Glutamatergic neuron (in vitro differentiated cells): Measurements from ENCODE around the gene USP13. TPM values are rescaled to one million over a fixed set of nuclear protein-coding genes. Genes with fewer than 3 reads are reported as not detected.

Source experiments
- DNase-seq: peaks from one replicate; pipeline ENCODE4 v3.0.0; 2022
- H3K27ac Mint-ChIP-seq: one replicate; pipeline ENCODE4 v1.8.0; 2020; ENCODE audit warnings: mild to moderate bottlenecking, mixed read lengths, inconsistent platforms; ENCODE audit not compliant: unreplicated experiment
- H3K27me3 Mint-ChIP-seq: one replicate; pipeline ENCODE4 v1.8.0; 2020; ENCODE audit warnings: mild to moderate bottlenecking, moderate library complexity, mixed read lengths, inconsistent platforms; ENCODE audit not compliant: unreplicated experiment
- H3K36me3 Mint-ChIP-seq: one replicate; pipeline ENCODE4 v1.8.0; 2020; ENCODE audit warnings: mild to moderate bottlenecking, mixed read lengths, inconsistent platforms; ENCODE audit not compliant: unreplicated experiment
- H3K4me1 Mint-ChIP-seq: one replicate; pipeline ENCODE4 v1.8.0; 2020; ENCODE audit warnings: mild to moderate bottlenecking, low read depth, mixed read lengths, inconsistent platforms; ENCODE audit not compliant: unreplicated experiment
- H3K4me3 Mint-ChIP-seq: one replicate; pipeline ENCODE4 v1.8.0; 2020; ENCODE audit warnings: mild to moderate bottlenecking, mixed read lengths, inconsistent platforms; ENCODE audit not compliant: unreplicated experiment
- H3K9me3 Mint-ChIP-seq: one replicate; pipeline ENCODE4 v1.8.0; 2020; ENCODE audit warnings: mild to moderate bottlenecking, moderate library complexity, mixed read lengths, inconsistent platforms; ENCODE audit not compliant: unreplicated experiment
- total RNA-seq: library from RNA; stranded (reverse); fragmentation: NEBNext Ultra II Directional; extraction: Animal tissue kit (Norgen Biotek cat#: 25700); gene quantifications from one replicate; pipeline ENCODE4 v1.2.1, GENCODE V29; 2021; ENCODE audit not compliant: unreplicated experiment
- TF ChIP-seq, protein P1 (sequence below): fragments of 200-600 bp; sonication (generic); IDR thresholded peaks from one replicate; pipeline ENCODE4 v1.5.0; 2021; ENCODE audit not compliant: partially characterized antibody, unreplicated experiment

USP13 gene
- total RNA-seq, 1 donor from 2014 or later = 28.5 TPM

GRCh38 chr3:179796421-179796820 lies 143.6 kb downstream of the USP13 start:
- H3K4me1 Mint-ChIP-seq = peaks cover 32% of the 10 kb centered on the region

GRCh38 chr3:179797192-179797591 lies 144.4 kb downstream of the USP13 start:
- no peak for DNase-seq
- Mint-ChIP-seq H3K4me3 (no peak overlapping the region), H3K4me1 (peaks cover 32% of the 10 kb centered on the region), H3K36me3 (no peaks in the 10 kb centered on the region), H3K27me3 (peaks cover 5% of the 10 kb centered on the region), H3K27ac (no peak overlapping the region), H3K9me3 (no peaks in the 10 kb centered on the region)
- TF ChIP-seq, protein P1, sequence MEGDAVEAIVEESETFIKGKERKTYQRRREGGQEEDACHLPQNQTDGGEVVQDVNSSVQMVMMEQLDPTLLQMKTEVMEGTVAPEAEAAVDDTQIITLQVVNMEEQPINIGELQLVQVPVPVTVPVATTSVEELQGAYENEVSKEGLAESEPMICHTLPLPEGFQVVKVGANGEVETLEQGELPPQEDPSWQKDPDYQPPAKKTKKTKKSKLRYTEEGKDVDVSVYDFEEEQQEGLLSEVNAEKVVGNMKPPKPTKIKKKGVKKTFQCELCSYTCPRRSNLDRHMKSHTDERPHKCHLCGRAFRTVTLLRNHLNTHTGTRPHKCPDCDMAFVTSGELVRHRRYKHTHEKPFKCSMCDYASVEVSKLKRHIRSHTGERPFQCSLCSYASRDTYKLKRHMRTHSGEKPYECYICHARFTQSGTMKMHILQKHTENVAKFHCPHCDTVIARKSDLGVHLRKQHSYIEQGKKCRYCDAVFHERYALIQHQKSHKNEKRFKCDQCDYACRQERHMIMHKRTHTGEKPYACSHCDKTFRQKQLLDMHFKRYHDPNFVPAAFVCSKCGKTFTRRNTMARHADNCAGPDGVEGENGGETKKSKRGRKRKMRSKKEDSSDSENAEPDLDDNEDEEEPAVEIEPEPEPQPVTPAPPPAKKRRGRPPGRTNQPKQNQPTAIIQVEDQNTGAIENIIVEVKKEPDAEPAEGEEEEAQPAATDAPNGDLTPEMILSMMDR = no peak

More at GRCh38 chr3:179796421-179796820, 143.6 kb downstream of the USP13 start:
- Mint-ChIP-seq H3K4me3 (no peak overlapping the region), H3K27me3 (peaks cover 6% of the 10 kb centered on the region), H3K36me3 (no peaks in the 10 kb centered on the region), H3K27ac (no peak overlapping the region), H3K9me3 (no peaks in the 10 kb centered on the region)
- DNase-seq = no peak
- TF ChIP-seq, protein P1 = no peak

- H3K27ac Mint-ChIP-seq = no peak overlapping the region
- H3K9me3 Mint-ChIP-seq = no peaks in the 10 kb centered on the region
Measured at GRCh38 chr3:179801263-179801662, 148.4 kb downstream of the USP13 start.

DNA sequence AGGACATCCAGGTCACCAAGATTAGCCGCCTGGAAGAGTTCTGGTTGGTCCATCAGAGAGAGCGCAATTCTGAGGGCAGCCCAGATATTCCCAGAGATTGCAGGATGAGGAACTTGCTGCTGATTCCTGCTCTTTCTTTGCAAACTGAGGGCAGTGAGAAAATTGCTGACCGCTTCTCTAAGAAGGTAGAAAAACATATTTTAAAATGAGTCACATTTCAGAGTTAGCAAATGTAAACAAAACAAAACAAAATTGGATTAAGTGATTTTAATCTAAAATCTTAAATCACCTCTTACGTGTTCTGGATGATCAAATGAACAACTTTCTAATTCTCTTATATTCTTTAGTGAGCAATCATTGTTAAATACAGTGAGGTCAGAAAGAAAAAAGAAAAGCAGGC lies 149.0 kb downstream of the USP13 start:
- no peak for DNase-seq
- Mint-ChIP-seq H3K36me3 (no peaks in the 10 kb centered on the region), H3K9me3 (no peaks in the 10 kb centered on the region), H3K27ac (no peak overlapping the region), H3K27me3 (no peaks in the 10 kb centered on the region), H3K4me1 (peaks cover 9% of the 10 kb centered on the region), H3K4me3 (no peak overlapping the region)
- TF ChIP-seq, protein P1 = no peak

More at GRCh38 chr3:179801263-179801662, 148.4 kb downstream of the USP13 start:
- no peak overlapping the region for H3K4me3 Mint-ChIP-seq
- TF ChIP-seq, protein P1 = no peak
- peaks cover 12% of the 10 kb centered on the region for H3K4me1 Mint-ChIP-seq
- no peaks in the 10 kb centered on the region for H3K36me3 Mint-ChIP-seq
- no peak for DNase-seq
- no peaks in the 10 kb centered on the region for H3K27me3 Mint-ChIP-seq

DNA sequence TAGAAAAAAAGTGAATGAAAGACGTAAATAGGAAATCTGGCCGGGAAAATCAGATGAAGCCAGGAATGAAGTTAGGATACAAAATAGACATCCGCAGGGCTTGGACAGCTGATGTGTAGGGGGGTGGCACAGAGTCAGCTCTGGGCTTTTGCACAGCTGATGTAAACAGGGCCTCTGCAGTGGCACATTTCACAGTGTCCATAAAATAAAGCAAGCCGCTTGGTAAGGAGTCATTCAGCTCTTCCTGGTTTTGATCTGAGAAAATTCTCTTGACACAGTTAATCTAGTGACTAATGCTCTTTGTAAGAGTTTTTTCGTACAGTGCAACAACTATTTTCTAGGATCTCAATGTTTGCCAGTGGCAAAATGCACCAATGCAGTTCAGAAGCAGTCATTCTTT lies 153.3 kb downstream of the USP13 start:
- TF ChIP-seq, protein P1 = no peak
- Mint-ChIP-seq H3K27me3 (no peaks in the 10 kb centered on the region), H3K4me3 (no peak overlapping the region), H3K4me1 (no peaks in the 10 kb centered on the region), H3K36me3 (peaks cover 15% of the 10 kb centered on the region), H3K9me3 (no peaks in the 10 kb centered on the region), H3K27ac (no peak overlapping the region)
- DNase-seq = no peak
